HEK293 (cell line): Measurements from ENCODE around the gene OR10H5.

Experiments used
- GLIS1 ChIP-seq: fragments of 450-650 bp; formaldehyde crosslinking; IDR thresholded peaks from 2 replicates; pipeline ENCODE4 v1.5.1; 2016; ENCODE audit warnings: missing biosample characterization, missing genetic modification characterization
- ZFP41 ChIP-seq: fragments of 450-650 bp; formaldehyde crosslinking; IDR thresholded peaks from 2 replicates; pipeline ENCODE4 v1.5.1; 2016; ENCODE audit warnings: missing biosample characterization, missing genetic modification characterization, borderline replicate concordance
- TF ChIP-seq, protein P1 (sequence below): fragments of 450-650 bp; formaldehyde crosslinking; IDR thresholded peaks from 2 replicates; pipeline ENCODE4 v1.5.1; 2016; ENCODE audit warnings: missing biosample characterization, missing genetic modification characterization
- TF ChIP-seq, protein P2 (sequence below): fragments of 450-650 bp; formaldehyde crosslinking; IDR thresholded peaks from 2 replicates; pipeline ENCODE4 v1.5.1; 2017; ENCODE audit warnings: missing biosample characterization, missing genetic modification characterization
- TF ChIP-seq, protein P3 (sequence below): IDR thresholded peaks from 2 replicates; pipeline ENCODE4 v1.6.1; 2011; ENCODE audit warnings: mild to moderate bottlenecking, low read depth, low read length, borderline replicate concordance

DNA sequence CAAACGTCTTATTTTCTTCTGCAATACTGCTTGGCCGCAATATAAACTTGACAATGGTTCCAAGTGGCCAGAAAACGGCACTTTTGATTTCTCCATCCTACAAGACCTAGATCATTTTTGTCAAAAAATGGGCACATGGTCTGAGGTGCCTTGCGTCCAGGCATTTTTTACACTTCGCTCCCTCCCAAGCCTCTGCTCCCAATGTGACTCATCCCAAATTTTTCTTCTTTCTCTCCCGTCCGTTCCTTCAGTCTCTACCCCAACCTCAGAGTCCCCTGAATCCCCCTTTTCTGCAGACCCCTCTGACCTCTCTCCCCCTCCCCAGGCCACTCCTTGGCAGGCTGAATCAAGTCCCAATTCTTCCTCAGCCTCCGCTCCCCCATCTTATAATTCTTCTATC, 42.3 kb downstream of the OR10H5 start:
- TF ChIP-seq, protein P1, sequence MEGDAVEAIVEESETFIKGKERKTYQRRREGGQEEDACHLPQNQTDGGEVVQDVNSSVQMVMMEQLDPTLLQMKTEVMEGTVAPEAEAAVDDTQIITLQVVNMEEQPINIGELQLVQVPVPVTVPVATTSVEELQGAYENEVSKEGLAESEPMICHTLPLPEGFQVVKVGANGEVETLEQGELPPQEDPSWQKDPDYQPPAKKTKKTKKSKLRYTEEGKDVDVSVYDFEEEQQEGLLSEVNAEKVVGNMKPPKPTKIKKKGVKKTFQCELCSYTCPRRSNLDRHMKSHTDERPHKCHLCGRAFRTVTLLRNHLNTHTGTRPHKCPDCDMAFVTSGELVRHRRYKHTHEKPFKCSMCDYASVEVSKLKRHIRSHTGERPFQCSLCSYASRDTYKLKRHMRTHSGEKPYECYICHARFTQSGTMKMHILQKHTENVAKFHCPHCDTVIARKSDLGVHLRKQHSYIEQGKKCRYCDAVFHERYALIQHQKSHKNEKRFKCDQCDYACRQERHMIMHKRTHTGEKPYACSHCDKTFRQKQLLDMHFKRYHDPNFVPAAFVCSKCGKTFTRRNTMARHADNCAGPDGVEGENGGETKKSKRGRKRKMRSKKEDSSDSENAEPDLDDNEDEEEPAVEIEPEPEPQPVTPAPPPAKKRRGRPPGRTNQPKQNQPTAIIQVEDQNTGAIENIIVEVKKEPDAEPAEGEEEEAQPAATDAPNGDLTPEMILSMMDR (tag by site-specific recombination): no peak
- TF ChIP-seq, protein P2, sequence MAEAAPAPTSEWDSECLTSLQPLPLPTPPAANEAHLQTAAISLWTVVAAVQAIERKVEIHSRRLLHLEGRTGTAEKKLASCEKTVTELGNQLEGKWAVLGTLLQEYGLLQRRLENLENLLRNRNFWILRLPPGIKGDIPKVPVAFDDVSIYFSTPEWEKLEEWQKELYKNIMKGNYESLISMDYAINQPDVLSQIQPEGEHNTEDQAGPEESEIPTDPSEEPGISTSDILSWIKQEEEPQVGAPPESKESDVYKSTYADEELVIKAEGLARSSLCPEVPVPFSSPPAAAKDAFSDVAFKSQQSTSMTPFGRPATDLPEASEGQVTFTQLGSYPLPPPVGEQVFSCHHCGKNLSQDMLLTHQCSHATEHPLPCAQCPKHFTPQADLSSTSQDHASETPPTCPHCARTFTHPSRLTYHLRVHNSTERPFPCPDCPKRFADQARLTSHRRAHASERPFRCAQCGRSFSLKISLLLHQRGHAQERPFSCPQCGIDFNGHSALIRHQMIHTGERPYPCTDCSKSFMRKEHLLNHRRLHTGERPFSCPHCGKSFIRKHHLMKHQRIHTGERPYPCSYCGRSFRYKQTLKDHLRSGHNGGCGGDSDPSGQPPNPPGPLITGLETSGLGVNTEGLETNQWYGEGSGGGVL (tag by site-specific recombination): no peak
- TF ChIP-seq ZFP41 (tag by site-specific recombination): no peak
- TF ChIP-seq, protein P3, sequence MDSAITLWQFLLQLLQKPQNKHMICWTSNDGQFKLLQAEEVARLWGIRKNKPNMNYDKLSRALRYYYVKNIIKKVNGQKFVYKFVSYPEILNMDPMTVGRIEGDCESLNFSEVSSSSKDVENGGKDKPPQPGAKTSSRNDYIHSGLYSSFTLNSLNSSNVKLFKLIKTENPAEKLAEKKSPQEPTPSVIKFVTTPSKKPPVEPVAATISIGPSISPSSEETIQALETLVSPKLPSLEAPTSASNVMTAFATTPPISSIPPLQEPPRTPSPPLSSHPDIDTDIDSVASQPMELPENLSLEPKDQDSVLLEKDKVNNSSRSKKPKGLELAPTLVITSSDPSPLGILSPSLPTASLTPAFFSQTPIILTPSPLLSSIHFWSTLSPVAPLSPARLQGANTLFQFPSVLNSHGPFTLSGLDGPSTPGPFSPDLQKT: no peak
- no peak for TF ChIP-seq GLIS1 (tag by site-specific recombination)
